ENCODE results near the gene OPN1LW.

DNA sequence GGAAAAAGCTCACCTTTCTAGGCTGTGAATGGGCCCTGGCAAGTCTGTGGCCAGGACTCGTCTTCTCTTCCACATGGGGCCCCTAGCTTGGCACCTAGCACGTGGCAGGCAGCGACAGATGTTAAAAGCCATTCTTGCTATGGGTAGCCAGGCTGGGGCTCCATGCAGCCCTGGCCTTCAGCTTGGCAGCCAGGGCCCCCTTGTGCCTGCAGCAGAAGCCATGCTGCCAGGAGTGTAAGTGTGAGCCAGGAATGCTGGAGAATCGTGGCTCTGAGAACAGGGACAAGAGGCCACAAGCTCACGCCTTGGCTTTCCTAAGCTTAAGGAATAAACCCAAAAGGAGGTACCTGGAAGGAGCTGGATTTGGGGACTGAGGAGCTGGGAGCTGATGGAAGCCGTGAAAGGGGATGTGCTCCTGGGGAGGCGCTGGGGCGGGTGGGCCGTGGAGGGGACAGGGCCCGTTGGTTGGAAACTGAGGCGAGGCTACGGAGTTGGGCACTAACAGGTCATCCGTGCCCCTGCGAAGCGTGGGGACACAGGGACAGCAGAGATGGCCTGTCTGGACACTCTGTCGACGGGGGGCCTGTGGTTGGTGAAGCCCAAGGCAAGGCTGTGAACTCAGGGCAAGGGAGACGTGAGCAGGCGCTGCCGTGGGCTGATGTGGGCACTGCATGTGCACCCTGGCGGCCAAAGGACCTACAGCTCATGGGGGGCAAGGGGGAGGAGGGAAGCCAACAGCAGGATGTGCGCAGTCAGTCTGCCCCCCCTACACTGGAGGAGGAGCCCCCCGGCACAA is 895 bp upstream of the OPN1LW start:
- TF ChIP-seq, protein P1, sequence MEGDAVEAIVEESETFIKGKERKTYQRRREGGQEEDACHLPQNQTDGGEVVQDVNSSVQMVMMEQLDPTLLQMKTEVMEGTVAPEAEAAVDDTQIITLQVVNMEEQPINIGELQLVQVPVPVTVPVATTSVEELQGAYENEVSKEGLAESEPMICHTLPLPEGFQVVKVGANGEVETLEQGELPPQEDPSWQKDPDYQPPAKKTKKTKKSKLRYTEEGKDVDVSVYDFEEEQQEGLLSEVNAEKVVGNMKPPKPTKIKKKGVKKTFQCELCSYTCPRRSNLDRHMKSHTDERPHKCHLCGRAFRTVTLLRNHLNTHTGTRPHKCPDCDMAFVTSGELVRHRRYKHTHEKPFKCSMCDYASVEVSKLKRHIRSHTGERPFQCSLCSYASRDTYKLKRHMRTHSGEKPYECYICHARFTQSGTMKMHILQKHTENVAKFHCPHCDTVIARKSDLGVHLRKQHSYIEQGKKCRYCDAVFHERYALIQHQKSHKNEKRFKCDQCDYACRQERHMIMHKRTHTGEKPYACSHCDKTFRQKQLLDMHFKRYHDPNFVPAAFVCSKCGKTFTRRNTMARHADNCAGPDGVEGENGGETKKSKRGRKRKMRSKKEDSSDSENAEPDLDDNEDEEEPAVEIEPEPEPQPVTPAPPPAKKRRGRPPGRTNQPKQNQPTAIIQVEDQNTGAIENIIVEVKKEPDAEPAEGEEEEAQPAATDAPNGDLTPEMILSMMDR (IDR thresholded peaks at IDR 0.05) = no peak
- TF ChIP-seq EZH2 (IDR thresholded peaks at IDR 0.05) = no peak
